CD4-positive, alpha-beta memory T cell (primary cell): ENCODE results near the gene IER3. TPM values are rescaled to one million over a fixed set of nuclear protein-coding genes. Genes with fewer than 3 reads are reported as not detected.

ENCODE experiments used
- CTCF ChIA-PET: fragments of 350-600 bp; sonication (Branson Sonifier 250); formaldehyde crosslinking; loops from one replicate; lab custom pipeline; 2021; ENCODE audit warnings: inconsistent platforms; ENCODE audit not compliant: partially characterized antibody; lab: Charles Lee
- POLR2A ChIA-PET: fragments of 350-600 bp; sonication (Branson Sonifier 250); formaldehyde crosslinking; loops from one replicate; lab custom pipeline; 2021; ENCODE audit not compliant: partially characterized antibody; lab: Charles Lee
- DNase-seq, 5 donors: peaks; one replicate each; pipeline versions ENCODE4 v3.0.0 to v3.0.0-alpha.2; 2020 to 2022; ENCODE audit warnings: mixed read lengths in 1 of 5
- H3K27ac ChIP-seq: one replicate; pipeline ENCODE4 v1.7.0; 2013; ENCODE audit warnings: low read depth, low read length
- H3K27me3 ChIP-seq: 2 replicates; pipeline ENCODE4 v1.7.0; 2013; ENCODE audit warnings: mild to moderate bottlenecking, low read length, moderate library complexity; ENCODE audit not compliant: insufficient read depth
- H3K36me3 ChIP-seq: 2 replicates; pipeline ENCODE4 v1.7.0; 2013; ENCODE audit warnings: mild to moderate bottlenecking, low read length, moderate library complexity; ENCODE audit not compliant: insufficient read depth
- H3K4me1 ChIP-seq: 2 replicates; pipeline ENCODE4 v1.7.0; 2013; ENCODE audit warnings: mild to moderate bottlenecking, low read length, moderate library complexity; ENCODE audit not compliant: insufficient read depth
- H3K4me3 ChIP-seq, 2 donors: one replicate each; pipeline ENCODE4 v1.7.0; 2013; ENCODE audit warnings: low read length in 2 of 2, mild to moderate bottlenecking in 1 of 2
- H3K9me3 ChIP-seq, 2 donors: one replicate each; pipeline ENCODE4 v1.7.0; 2013; ENCODE audit warnings: low read length in 2 of 2, control low read depth in 1 of 2; ENCODE audit not compliant: control insufficient read depth in 1 of 2
- H3K27ac Mint-ChIP-seq, 7 donors: one replicate each; pipeline ENCODE4 v1.8.0; 2020 to 2021; ENCODE audit warnings: mixed read lengths in 7 of 7, mild to moderate bottlenecking in 6 of 7, inconsistent platforms in 3 of 7, moderate library complexity in 3 of 7
- H3K27me3 Mint-ChIP-seq, 2 donors: one replicate each; pipeline ENCODE4 v1.8.0; 2020 to 2021; ENCODE audit warnings: mixed read lengths in 2 of 2
- H3K36me3 Mint-ChIP-seq, 2 donors: one replicate each; pipeline ENCODE4 v1.8.0; 2020 to 2021; ENCODE audit warnings: mixed read lengths in 2 of 2, inconsistent platforms in 1 of 2, mild to moderate bottlenecking in 1 of 2
- H3K4me1 Mint-ChIP-seq, 4 donors: one replicate each; pipeline ENCODE4 v1.8.0; 2020 to 2021; ENCODE audit warnings: mixed read lengths in 4 of 4, mild to moderate bottlenecking in 1 of 4
- H3K4me3 Mint-ChIP-seq, 8 donors: one replicate each; pipeline ENCODE4 v1.8.0; 2020 to 2021; ENCODE audit warnings: mixed read lengths in 8 of 8, mild to moderate bottlenecking in 7 of 8, moderate library complexity in 6 of 8, inconsistent platforms in 3 of 8
- H3K9me3 Mint-ChIP-seq, 8 donors: one replicate each; pipeline ENCODE4 v1.8.0; 2020 to 2021; ENCODE audit warnings: mixed read lengths in 8 of 8, mild to moderate bottlenecking in 5 of 8, inconsistent platforms in 3 of 8, moderate library complexity in 1 of 8
- intact Hi-C: fragments of 100-400 bp; cut with micrococcal nuclease; formaldehyde crosslinking; loops from one replicate; pipeline ENCODE4 v1.15.1; 2023
- polyA plus RNA-seq, 2 donors: library from polyadenylated mRNA; unstranded; fragments of 300-500 nt; fragmentation: Illumina TruSeq; gene quantifications; one replicate each; pipeline ENCODE4 v1.2.3, GENCODE V29; 2021
- total RNA-seq, 2 experiments: library from RNA; stranded (reverse); gene quantifications; one replicate each; pipeline ENCODE4 v1.2.3, GENCODE V29; 2021

The IER3 gene
- total and polyA plus RNA-seq, 4 experiments from 2014 or later: 0.77 to 11.4 (median 6.1) TPM

DNA sequence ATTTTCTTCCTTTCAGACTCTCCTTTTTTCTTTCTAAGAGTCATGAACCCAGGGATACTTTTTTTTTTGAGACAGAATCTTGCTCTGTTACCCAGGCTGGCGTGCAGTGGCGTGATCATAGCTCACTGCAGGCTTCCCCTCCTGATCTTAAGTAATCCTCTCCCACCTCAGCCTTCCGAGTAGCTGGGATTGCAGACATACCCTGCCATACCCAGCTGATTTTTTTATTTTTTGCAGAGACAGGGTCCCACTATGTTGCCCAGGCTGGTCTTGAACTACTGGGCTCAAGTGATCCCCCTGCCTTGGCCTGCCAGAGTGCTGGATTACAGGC is 32.8 kb upstream of the IER3 start:
- DNase-seq: no peak
- CTCF ChIA-PET: interaction anchor here (2.2 to 2.5 kb wide), 2 partner anchors 10 to 11 kb away, joined by 8 read pairs; no protein-coding TSS in a partner anchor
- H3K4me1 Mint-ChIP-seq: peaks cover 4 to 19% (median 12%) of the 10 kb centered on the region in 4 donors
- H3K36me3 Mint-ChIP-seq: no peaks in the 10 kb centered on the region
- no peaks in the 10 kb centered on the region for H3K9me3 ChIP-seq
- H3K27ac ChIP-seq: no peak overlapping the region
- H3K27ac Mint-ChIP-seq: no peak overlapping the region
- H3K36me3 ChIP-seq: no peaks in the 10 kb centered on the region
- POLR2A ChIA-PET: interaction anchor here (1.3 kb wide), 1 partner anchor 11 kb away, joined by 3 read pairs; no protein-coding TSS in a partner anchor
- intact Hi-C loops: no loop called here
- H3K4me1 ChIP-seq: no peaks in the 10 kb centered on the region
- H3K27me3 ChIP-seq: no peaks in the 10 kb centered on the region
- H3K4me3 ChIP-seq: no peak overlapping the region
- H3K4me3 Mint-ChIP-seq: no peak overlapping the region
- no peaks in the 10 kb centered on the region for H3K9me3 Mint-ChIP-seq
- H3K27me3 Mint-ChIP-seq: no peaks in the 10 kb centered on the region

DNA sequence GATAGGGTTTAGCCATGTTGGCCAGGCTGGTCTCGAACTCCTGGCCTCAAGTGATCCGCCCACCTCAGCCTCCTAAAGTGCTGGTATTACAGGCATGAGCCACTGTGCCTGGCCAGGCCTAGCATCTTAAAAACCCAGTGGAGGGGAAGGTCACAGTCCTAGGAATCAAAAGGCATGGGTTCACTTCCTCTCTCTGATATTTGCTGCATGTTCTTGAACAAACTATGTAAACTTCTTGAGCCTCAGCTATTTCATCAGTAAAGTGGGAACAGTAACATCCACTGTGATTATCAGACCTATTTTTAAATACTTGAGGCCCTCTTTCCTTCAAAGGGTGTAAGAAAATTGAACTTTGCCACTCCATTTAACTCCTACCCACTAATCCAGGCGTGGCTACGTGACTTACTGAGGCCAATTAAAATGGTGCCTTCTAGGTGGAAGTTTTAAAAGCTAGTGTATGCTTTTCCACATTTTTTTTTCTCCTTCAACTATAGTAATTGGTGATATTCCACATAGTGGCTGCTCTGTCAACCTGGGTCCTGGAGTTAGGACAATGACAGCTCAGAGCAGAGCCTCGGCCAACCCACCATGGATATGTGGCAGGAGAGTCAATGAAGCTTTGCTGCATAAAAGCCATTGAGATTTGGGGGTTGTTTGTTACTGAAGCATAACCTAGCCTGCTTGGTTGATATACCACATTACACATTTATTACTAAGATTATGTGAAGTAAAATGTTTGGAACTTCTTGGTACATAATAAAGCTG is 32.2 kb upstream of the IER3 start:
- Mint-ChIP-seq H3K4me3 (no peak overlapping the region), H3K27ac (no peak overlapping the region), H3K36me3 (no peaks in the 10 kb centered on the region), H3K4me1 (peaks cover 1 to 18% (median 9%) of the 10 kb centered on the region in 4 donors), H3K9me3 (peaks cover 0 to 4% (median 0%) of the 10 kb centered on the region in 8 donors), H3K27me3 (no peaks in the 10 kb centered on the region)
- Histone ChIP-seq H3K27me3 (no peaks in the 10 kb centered on the region), H3K4me3 (no peak overlapping the region), H3K27ac (no peak overlapping the region), H3K9me3 (no peaks in the 10 kb centered on the region), H3K4me1 (no peaks in the 10 kb centered on the region), H3K36me3 (no peaks in the 10 kb centered on the region)
- CTCF ChIA-PET: interaction anchor here (2.2 to 2.5 kb wide), 2 partner anchors 10 to 12 kb away, joined by 8 read pairs; no protein-coding TSS in a partner anchor
- POLR2A ChIA-PET: interaction anchor here (1.3 kb wide), 1 partner anchor 10 kb away, joined by 3 read pairs; no protein-coding TSS in a partner anchor
- no peak for DNase-seq
- intact Hi-C loops: no loop called here

DNA sequence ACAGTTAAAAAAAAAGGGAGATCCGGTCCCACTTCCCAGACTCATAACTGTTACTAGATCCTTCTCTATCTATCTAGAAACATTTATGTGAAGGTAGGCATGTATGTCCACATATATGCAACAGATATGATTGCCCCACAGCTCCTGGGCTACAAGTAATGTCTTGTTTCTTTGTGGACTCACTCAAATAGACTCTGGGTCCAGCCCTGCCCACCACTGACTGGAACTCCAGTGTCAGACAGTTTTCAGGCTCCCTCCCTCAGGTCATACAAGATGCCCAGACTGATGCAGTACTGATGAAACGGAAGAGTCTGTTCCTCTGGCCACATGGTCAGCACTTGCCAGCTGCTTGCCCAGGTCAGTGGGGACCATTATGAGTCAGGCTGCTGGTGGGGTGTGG is 30.8 kb upstream of the IER3 start:
- no peaks in the 10 kb centered on the region for H3K27me3 Mint-ChIP-seq
- CTCF ChIA-PET: interaction anchor here (0.7 to 2.5 kb wide), 4 partner anchors 8 to 81 kb away, joined by 3 to 8 read pairs (median 3); no protein-coding TSS in a partner anchor
- Histone ChIP-seq H3K4me1 (peaks cover 7% of the 10 kb centered on the region), H3K36me3 (no peaks in the 10 kb centered on the region), H3K4me3 (no peak overlapping the region), H3K27ac (no peak overlapping the region), H3K27me3 (no peaks in the 10 kb centered on the region), H3K9me3 (no peaks in the 10 kb centered on the region)
- no peak for DNase-seq
- H3K36me3 Mint-ChIP-seq: no peaks in the 10 kb centered on the region
- intact Hi-C loops: no loop called here
- H3K4me3 Mint-ChIP-seq: no peak overlapping the region
- H3K4me1 Mint-ChIP-seq: peaks cover 5 to 27% (median 16%) of the 10 kb centered on the region in 4 donors
- H3K27ac Mint-ChIP-seq: no peak overlapping the region
- POLR2A ChIA-PET: interaction anchor here (0.7 to 1.2 kb wide), 2 partner anchors 25 to 31 kb away, joined by 4 to 6 read pairs; partner anchors contain the start of gene IER3
- peaks cover 0 to 4% (median 0%) of the 10 kb centered on the region in 8 donors for H3K9me3 Mint-ChIP-seq

DNA sequence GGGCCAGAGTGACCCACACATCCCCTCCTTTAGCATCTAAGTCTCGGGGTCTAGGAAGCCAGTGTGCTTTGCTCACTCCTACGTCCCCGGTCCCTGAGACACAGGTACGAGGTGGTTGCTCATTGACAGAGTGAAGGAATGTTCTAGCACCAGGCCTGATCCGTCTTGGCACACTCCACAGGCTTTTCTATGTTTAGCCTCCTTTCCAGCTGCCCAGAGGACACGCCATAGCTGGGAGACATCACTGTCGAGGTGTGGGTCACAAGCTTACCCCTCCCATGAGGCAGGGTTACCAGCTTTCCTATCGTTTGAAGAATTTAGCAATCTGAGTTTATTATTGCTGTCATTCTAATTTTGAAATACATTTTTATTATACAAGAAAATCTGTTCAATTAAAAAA is 30.4 kb upstream of the IER3 start:
- peaks cover 0 to 4% (median 0%) of the 10 kb centered on the region in 8 donors for H3K9me3 Mint-ChIP-seq
- no peak overlapping the region for H3K4me3 ChIP-seq
- ChIA-PET CTCF (interaction anchor here (0.7 kb wide), 2 partner anchors 12 to 14 kb away, joined by 3 read pairs; no protein-coding TSS in a partner anchor), POLR2A (interaction anchor here (0.7 to 1.2 kb wide), 2 partner anchors 26 to 31 kb away, joined by 4 to 6 read pairs; partner anchors contain the start of gene IER3)
- intact Hi-C loops: no loop called here
- no peak overlapping the region for H3K4me3 Mint-ChIP-seq
- H3K27me3 Mint-ChIP-seq: no peaks in the 10 kb centered on the region
- no peaks in the 10 kb centered on the region for H3K27me3 ChIP-seq
- no peak for DNase-seq
- H3K4me1 Mint-ChIP-seq: peaks cover 9 to 31% (median 20%) of the 10 kb centered on the region in 4 donors
- H3K36me3 ChIP-seq: no peaks in the 10 kb centered on the region
- H3K4me1 ChIP-seq: peaks cover 11% of the 10 kb centered on the region
- no peak overlapping the region for H3K27ac Mint-ChIP-seq
- no peaks in the 10 kb centered on the region for H3K36me3 Mint-ChIP-seq
- H3K27ac ChIP-seq: no peak overlapping the region
- H3K9me3 ChIP-seq: no peaks in the 10 kb centered on the region

DNA sequence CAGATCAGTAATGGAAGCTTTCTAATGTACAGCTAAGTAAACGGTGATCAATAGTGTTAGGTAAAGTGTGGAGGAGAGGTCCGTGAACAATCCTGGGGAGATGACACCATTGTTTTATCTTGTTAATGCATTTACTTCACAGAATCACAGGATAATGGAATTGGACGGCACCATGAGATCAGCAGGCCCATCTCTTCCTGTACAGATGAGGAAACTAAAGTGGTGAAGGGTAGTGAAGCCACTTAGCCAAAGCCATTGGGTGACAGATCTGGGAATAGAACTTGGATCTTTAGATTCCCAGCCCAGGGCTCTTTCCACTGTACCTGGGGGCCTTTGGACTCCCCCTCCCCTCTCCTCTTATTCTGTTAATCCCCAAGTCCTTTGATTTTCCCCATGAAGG is 26.2 kb upstream of the IER3 start:
- CTCF ChIA-PET: interaction anchor here (1.2 to 1.5 kb wide), 2 partner anchors 52 to 58 kb away, joined by 3 to 4 read pairs; no protein-coding TSS in a partner anchor
- intact Hi-C loops: no loop called here
- H3K27ac Mint-ChIP-seq: peak overlapping the region in 2 of 7 donors; percentile 8 to 42
- H3K9me3 ChIP-seq: no peaks in the 10 kb centered on the region
- no peak overlapping the region for H3K27ac ChIP-seq
- no peaks in the 10 kb centered on the region for H3K27me3 ChIP-seq
- POLR2A ChIA-PET: interaction anchor here (1.5 to 1.9 kb wide), 3 partner anchors 17 to 40 kb away, joined by 5 to 23 read pairs (median 14); no protein-coding TSS in a partner anchor
- no peak overlapping the region for H3K4me3 Mint-ChIP-seq
- no peak overlapping the region for H3K4me3 ChIP-seq
- no peaks in the 10 kb centered on the region for H3K36me3 Mint-ChIP-seq
- no peak for DNase-seq
- H3K4me1 ChIP-seq: peaks cover 40% of the 10 kb centered on the region
- peaks cover 0 to 4% (median 0%) of the 10 kb centered on the region in 8 donors for H3K9me3 Mint-ChIP-seq
- peaks cover 33 to 63% (median 47%) of the 10 kb centered on the region in 4 donors for H3K4me1 Mint-ChIP-seq
- H3K36me3 ChIP-seq: no peaks in the 10 kb centered on the region
- no peaks in the 10 kb centered on the region for H3K27me3 Mint-ChIP-seq

DNA sequence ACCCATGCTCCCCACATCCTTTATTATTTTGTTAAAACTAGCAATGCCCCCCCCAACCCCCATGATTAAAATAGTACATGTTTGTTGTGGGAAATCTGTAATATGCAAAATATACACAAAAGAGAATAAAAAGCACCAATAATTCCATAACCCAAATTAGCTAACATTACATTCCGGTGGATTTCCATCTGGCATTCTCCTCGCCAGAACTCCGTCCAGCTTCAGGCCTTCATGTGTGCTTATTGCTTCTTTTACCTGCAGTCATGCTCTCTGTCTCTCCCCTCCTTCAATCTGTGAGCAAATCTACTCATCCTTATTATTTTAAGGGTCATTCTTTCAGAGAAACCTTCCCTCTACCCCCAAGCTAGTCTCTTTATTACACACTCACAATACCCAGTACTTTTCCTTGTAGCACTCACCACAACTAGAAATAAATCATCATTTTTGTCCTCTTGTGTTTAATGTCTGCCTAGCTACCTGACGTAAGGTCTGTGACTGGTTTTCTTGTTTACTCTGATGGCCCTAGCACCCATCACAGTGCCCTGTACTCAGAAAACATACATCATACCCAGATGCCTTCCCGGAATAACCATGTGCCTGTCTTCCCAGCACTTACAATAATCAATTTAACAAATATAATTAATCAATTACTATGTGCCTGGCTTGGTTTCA is 25.6 kb upstream of the IER3 start:
- Mint-ChIP-seq H3K4me3 (peak overlapping the region in 7 of 8 donors; percentile 66 to 83 (median 73)), H3K4me1 (peaks cover 35 to 64% (median 50%) of the 10 kb centered on the region in 4 donors), H3K27me3 (no peaks in the 10 kb centered on the region), H3K27ac (peak overlapping the region in 6 of 7 donors; percentile 23 to 92 (median 87)), H3K9me3 (peaks cover 0 to 4% (median 0%) of the 10 kb centered on the region in 8 donors), H3K36me3 (no peaks in the 10 kb centered on the region)
- Histone ChIP-seq H3K9me3 (no peaks in the 10 kb centered on the region), H3K4me1 (peaks cover 40% of the 10 kb centered on the region), H3K36me3 (no peaks in the 10 kb centered on the region), H3K27ac (no peak overlapping the region), H3K4me3 (no peak overlapping the region), H3K27me3 (no peaks in the 10 kb centered on the region)
- CTCF ChIA-PET: interaction anchor here (0.8 to 1.5 kb wide), 6 partner anchors 18 to 317 kb away, joined by 3 to 4 read pairs (median 4); partner anchors contain the start of gene IER3
- POLR2A ChIA-PET: interaction anchor here (0.9 to 1.9 kb wide), 13 partner anchors 12 to 199 kb away, joined by 3 to 23 read pairs (median 4); partner anchors contain the start of genes ABCF1 and MDC1
- no peak for DNase-seq
- intact Hi-C loops: loop anchor here (2.0 kb wide), 1 partner anchor 23 kb away; no protein-coding TSS in a partner anchor
